ENCODE measurements around the gene GNA15. TPM values are rescaled to one million over a fixed set of nuclear protein-coding genes. Genes with fewer than 3 reads are reported as not detected.
A peak's percentile ranks its signal among the peaks of the same experiment; 100 is the strongest.
"Not testable (repeated sequence)": the region's sequence is repeated elsewhere in the genome, so short reads cannot be mapped to it uniquely, and the experiment has no call there.

GNA15 gene
- total RNA-seq, 1 experiment from 2014 or later: 3.7 TPM

- in situ Hi-C loops (cut with HindIII; ENCODE audit: low sequenced_read_pairs): no loop called here
- DNase-seq (ENCODE audit: low spot score): peak; percentile 29
Measured at GRCh38 chr19:3198901-3199700, 63.3 kb downstream of the GNA15 start.

GRCh38 chr19:3201072-3201700, 65.4 kb downstream of the GNA15 start:
- in situ Hi-C loops (cut with HindIII; ENCODE audit: low sequenced_read_pairs): no loop called here
- DNase-seq (ENCODE audit: low spot score): no peak

GRCh38 chr19:3201911-3202310, 66.1 kb downstream of the GNA15 start:
- no peak for DNase-seq (ENCODE audit: low spot score)
- in situ Hi-C loops (cut with HindIII; ENCODE audit: low sequenced_read_pairs): no loop called here

- in situ Hi-C loops (cut with HindIII; ENCODE audit: low sequenced_read_pairs): no loop called here
- DNase-seq (ENCODE audit: low spot score): no peak
Measured at GRCh38 chr19:3202346-3202745, 66.5 kb downstream of the GNA15 start.

GRCh38 chr19:3202895-3203294, 67.1 kb downstream of the GNA15 start:
- DNase-seq (ENCODE audit: low spot score); in situ Hi-C loops (cut with HindIII; ENCODE audit: low sequenced_read_pairs): not testable (repeated sequence)

GRCh38 chr19:3203805-3204645, 68.2 kb downstream of the GNA15 start:
- no peak for DNase-seq (ENCODE audit: low spot score)
- in situ Hi-C loops (cut with HindIII; ENCODE audit: low sequenced_read_pairs): no loop called here

GRCh38 chr19:3204646-3205275, 68.9 kb downstream of the GNA15 start:
- DNase-seq (ENCODE audit: low spot score): no peak
- in situ Hi-C loops (cut with HindIII; ENCODE audit: low sequenced_read_pairs): no loop called here

- in situ Hi-C loops (cut with HindIII; ENCODE audit: low sequenced_read_pairs): no loop called here
- no peak for DNase-seq (ENCODE audit: low spot score)
Measured at GRCh38 chr19:3206216-3206953, 70.6 kb downstream of the GNA15 start.

- in situ Hi-C loops (cut with HindIII; ENCODE audit: low sequenced_read_pairs): no loop called here
- no peak for DNase-seq (ENCODE audit: low spot score)
Measured at GRCh38 chr19:3207461-3208242, 71.8 kb downstream of the GNA15 start.

- in situ Hi-C loops (cut with HindIII; ENCODE audit: low sequenced_read_pairs): no loop called here
- DNase-seq (ENCODE audit: low spot score): no peak
Measured at GRCh38 chr19:3208317-3209207, 72.7 kb downstream of the GNA15 start.

- in situ Hi-C loops (cut with HindIII; ENCODE audit: low sequenced_read_pairs): no loop called here
- DNase-seq (ENCODE audit: low spot score): peak; percentile 29
Measured at GRCh38 chr19:3210347-3211017, 74.6 kb downstream of the GNA15 start.

GRCh38 chr19:3211191-3211590, 75.4 kb downstream of the GNA15 start:
- in situ Hi-C loops (cut with HindIII; ENCODE audit: low sequenced_read_pairs): no loop called here
- no peak for DNase-seq (ENCODE audit: low spot score)

GRCh38 chr19:3213159-3213558, 77.3 kb downstream of the GNA15 start:
- no peak for DNase-seq (ENCODE audit: low spot score)
- in situ Hi-C loops (cut with HindIII; ENCODE audit: low sequenced_read_pairs): no loop called here
